Neutrophil (primary cell): ENCODE measurements around the gene RAC3.

Experiments
- H3K27ac ChIP-seq: fragments of 200-600 bp; sonication (generic); 2 replicates; pipeline ENCODE4 v1.5.1; 2016; ENCODE audit warnings: mild to moderate bottlenecking, moderate library complexity
- H3K27me3 ChIP-seq: fragments of 200-600 bp; sonication (generic); 2 replicates; pipeline ENCODE4 v1.6.0; 2016; ENCODE audit warnings: mild to moderate bottlenecking
- H3K36me3 ChIP-seq: fragments of 200-600 bp; sonication (generic); 2 replicates; pipeline ENCODE4 v1.5.1; 2017
- H3K4me1 ChIP-seq, 2 experiments: fragments of 200-600 bp in 1 of 2; sonication (generic) in 1 of 2; 1 replicate in 1 of 2; 2 replicates in 1 of 2; pipeline versions ENCODE4 v1.5.1 to v1.6.1; 2013 to 2016; ENCODE audit warnings: low read depth in 1 of 2, low read length in 1 of 2, mild to moderate bottlenecking in 1 of 2, moderate library complexity in 1 of 2; ENCODE audit not compliant: control insufficient read depth in 1 of 2, insufficient read depth in 1 of 2
- H3K4me3 ChIP-seq, 2 experiments: fragments of 200-600 bp in 1 of 2; sonication (generic) in 1 of 2; 1 replicate in 1 of 2; 2 replicates in 1 of 2; pipeline ENCODE4 v1.5.1; 2013 to 2016; ENCODE audit warnings: low read depth in 1 of 2, low read length in 1 of 2, mild to moderate bottlenecking in 1 of 2, moderate library complexity in 1 of 2
- H3K9me3 ChIP-seq: fragments of 200-600 bp; sonication (generic); 2 replicates; pipeline ENCODE4 v1.5.1; 2016
- TF ChIP-seq, protein P1 (sequence below): fragments of 200-600 bp; sonication (generic); IDR thresholded peaks from 2 replicates; pipeline ENCODE4 v1.5.1; 2016; ENCODE audit warnings: antibody characterized with exemption

Gene RAC3

DNA sequence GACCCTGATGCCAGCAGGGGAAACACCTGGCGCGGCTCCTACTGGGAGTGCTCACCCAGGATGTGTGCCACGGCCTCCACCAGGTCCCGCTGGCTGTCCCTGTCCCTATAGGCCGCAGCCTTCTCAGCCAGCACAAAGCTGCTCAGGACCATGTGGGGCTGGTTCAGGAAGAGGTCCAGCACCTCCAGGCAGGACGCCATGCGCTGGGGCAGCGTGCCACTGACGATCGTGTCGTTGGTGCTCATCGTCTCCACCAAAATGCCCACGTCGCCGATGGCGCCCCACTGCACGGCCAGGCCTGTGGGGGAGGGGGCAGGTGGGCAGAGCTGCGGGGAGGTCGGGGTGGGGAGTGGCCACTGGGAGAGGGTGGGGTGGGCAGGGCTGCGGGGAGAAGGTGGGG, 50.1 kb downstream of the RAC3 start:
- Histone ChIP-seq H3K27ac (no peak overlapping the region), H3K27me3 (no peaks in the 10 kb centered on the region), H3K4me1 (no peaks in the 10 kb centered on the region), H3K36me3 (peaks cover 40% of the 10 kb centered on the region), H3K4me3 (no peak overlapping the region), H3K9me3 (no peaks in the 10 kb centered on the region)
- TF ChIP-seq, protein P1, sequence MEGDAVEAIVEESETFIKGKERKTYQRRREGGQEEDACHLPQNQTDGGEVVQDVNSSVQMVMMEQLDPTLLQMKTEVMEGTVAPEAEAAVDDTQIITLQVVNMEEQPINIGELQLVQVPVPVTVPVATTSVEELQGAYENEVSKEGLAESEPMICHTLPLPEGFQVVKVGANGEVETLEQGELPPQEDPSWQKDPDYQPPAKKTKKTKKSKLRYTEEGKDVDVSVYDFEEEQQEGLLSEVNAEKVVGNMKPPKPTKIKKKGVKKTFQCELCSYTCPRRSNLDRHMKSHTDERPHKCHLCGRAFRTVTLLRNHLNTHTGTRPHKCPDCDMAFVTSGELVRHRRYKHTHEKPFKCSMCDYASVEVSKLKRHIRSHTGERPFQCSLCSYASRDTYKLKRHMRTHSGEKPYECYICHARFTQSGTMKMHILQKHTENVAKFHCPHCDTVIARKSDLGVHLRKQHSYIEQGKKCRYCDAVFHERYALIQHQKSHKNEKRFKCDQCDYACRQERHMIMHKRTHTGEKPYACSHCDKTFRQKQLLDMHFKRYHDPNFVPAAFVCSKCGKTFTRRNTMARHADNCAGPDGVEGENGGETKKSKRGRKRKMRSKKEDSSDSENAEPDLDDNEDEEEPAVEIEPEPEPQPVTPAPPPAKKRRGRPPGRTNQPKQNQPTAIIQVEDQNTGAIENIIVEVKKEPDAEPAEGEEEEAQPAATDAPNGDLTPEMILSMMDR, result no peak

DNA sequence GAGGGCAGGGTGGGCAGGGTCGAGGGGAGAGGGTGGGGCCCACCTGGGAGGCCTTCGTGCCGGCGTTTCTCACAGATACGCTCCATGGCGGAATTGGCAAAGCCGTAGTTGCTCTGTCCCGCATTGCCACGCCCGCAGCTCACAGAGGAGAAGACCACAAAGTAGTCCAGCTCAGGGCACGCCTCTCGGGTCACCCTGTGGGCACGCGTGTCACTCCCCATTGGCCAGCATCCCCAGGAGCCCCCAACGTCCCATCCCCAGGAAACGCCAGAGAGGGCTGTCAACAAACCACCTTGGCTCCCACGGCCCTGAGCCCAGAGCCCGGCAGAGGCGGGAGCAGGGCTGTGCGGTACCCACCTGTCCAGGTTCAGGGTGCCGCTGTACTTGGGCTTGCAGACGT, 50.5 kb downstream of the RAC3 start:
- Histone ChIP-seq H3K4me3 (no peak overlapping the region), H3K9me3 (no peaks in the 10 kb centered on the region), H3K27me3 (no peaks in the 10 kb centered on the region), H3K4me1 (no peaks in the 10 kb centered on the region), H3K36me3 (peaks cover 43% of the 10 kb centered on the region), H3K27ac (no peak overlapping the region)
- TF ChIP-seq, protein P1, result no peak

DNA sequence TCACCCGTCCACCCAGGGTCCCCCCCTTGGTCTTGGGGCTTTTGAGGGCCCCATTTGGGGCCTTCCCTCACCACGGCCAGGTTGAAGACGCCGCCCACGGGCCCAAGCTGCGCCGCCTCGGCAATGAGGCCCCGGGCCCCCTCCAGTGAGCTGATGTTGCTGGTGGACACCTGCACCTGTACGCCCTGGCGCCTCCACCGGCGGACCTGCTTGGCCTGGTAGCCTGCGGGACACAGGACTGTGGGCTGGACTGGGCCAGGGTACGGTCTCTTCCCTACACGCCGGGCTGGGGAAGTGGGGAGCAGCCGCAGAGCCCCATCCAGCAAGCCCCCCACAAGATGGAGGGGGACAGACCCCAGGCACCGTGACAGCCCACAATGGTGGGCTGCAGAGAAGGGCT, 51.0 kb downstream of the RAC3 start:
- H3K27ac ChIP-seq, result no peak overlapping the region
- no peaks in the 10 kb centered on the region for H3K9me3 ChIP-seq
- no peak overlapping the region for H3K4me3 ChIP-seq
- no peaks in the 10 kb centered on the region for H3K4me1 ChIP-seq
- TF ChIP-seq, protein P1, result no peak
- H3K27me3 ChIP-seq, result no peaks in the 10 kb centered on the region
- H3K36me3 ChIP-seq, result peaks cover 48% of the 10 kb centered on the region

DNA sequence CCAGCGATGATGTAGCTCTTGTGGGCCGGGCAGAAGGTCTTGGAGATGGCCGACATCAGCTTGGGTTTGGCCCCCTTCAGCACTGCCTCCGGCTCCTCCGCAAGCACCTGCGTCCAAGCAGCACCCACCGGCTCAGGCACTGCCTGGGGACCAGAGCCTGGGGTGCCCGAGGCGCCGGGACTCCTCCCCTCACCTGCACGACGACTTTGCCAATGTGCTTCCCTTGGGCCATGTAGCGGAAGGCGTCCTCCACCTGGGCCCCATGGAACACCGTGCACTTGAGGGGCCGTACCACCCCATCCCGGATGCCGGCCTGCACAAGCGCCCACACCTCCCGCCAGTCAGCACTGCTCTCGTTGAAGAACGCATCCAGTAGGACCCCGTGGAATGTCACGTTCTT, 51.5 kb downstream of the RAC3 start:
- no peaks in the 10 kb centered on the region for H3K27me3 ChIP-seq
- TF ChIP-seq, protein P1, result no peak
- H3K4me3 ChIP-seq, result no peak overlapping the region
- no peak overlapping the region for H3K27ac ChIP-seq
- H3K9me3 ChIP-seq, result no peaks in the 10 kb centered on the region
- no peaks in the 10 kb centered on the region for H3K4me1 ChIP-seq
- H3K36me3 ChIP-seq, result peaks cover 54% of the 10 kb centered on the region
